ENCODE data around the gene RAB37.
A peak's percentile ranks its signal among the peaks of the same experiment; 100 is the strongest.

Gene RAB37

DNA sequence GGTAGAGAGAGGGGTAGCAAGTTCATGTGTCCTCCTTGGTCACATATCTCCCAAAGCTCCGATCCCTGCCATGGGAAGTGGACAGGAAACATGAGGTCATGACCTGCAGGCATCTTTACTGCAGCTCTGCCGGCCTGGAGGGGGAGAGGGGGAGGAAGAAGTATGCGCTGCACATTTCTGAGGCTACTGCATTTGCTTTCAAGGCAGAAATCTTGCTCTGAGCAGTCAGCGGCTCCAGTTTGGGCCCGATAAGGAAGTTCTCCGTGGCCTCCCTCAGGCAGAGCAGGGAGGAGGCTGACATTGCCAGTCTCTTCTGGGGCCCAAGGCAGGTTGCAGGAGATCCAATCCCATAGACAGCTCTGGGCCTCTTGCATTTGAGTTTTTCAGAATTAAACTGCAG lies 9.9 kb downstream of the RAB37 start:
- DNase-seq = no peak

DNA sequence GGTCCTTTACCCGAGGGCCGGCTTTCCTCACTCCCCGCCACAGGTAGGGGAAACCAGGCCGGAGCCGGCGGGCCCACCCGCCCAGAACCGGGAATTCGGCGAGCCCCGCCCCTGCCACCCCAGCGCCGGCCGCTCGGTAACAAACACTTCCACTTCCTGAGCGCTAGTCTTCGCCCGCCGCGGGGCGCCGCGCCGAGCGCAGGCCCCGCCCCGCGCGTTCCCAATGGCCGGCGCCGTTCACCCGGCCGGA lies 11.1 kb downstream of the RAB37 start:
- DNase-seq = no peak

DNA sequence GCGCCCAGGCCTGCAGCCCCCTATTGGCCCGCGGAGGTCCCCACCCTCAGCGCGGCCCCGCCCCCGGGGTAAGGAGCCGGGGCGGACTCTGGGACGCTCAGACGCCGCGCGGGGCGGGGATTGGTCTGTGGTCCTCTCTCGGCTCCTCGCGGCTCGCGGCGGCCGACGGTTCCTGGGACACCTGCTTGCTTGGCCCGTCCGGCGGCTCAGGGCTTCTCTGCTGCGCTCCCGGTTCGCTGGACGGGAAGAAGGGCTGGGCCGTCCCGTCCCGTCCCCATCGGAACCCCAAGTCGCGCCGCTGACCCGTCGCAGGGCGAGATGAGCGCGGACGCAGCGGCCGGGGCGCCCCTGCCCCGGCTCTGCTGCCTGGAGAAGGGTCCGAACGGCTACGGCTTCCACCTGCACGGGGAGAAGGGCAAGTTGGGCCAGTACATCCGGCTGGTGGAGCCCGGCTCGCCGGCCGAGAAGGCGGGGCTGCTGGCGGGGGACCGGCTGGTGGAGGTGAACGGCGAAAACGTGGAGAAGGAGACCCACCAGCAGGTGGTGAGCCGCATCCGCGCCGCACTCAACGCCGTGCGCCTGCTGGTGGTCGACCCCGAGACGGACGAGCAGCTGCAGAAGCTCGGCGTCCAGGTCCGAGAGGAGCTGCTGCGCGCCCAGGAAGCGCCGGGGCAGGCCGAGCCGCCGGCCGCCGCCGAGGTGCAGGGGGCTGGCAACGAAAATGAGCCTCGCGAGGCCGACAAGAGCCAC lies 11.6 kb downstream of the RAB37 start, which contains the start of gene NHERF1:
Gene NHERF1 (plus strand): TSS at position 100 of the 750 bp plus-strand sequence. CDS start 219 bp downstream, at position 319.
- peak; percentile 96 for DNase-seq

DNA sequence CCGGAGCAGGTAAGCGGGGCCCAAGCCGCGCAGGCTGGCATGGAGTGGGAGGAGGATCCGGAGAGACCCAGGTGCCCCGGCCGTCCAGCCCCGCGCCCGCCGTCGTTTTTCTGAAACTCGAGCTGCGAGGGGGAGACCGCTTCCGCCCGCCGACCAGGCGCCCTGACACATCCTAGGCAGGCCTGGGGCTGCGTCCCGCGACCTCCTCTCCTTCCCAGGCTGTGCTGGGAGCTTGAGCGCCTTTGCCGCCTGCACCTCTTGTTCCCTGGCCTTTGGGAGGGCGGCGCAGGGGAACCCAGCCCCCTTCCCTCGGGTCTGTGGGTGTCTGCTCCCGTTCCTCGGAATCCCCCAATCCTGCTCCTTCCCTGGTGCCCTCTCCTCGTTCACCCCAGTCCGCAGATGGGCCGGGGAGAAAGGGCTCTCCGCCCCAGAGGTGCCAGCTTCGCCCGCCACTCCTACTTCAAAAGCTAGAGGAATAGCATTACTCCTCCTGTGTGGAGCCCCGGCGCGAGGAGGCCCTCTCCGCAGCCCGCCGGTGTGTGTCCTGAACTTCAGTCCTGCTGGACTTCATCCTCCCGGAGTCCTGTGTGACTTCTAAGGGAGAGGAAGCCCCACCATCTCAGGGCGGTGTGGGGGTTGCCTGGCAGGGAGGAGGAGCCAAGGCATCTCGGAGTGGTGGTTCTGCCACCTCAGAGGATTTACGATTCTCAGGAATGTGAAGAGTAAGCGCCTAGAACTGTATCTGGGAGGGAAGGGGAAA lies 12.4 kb downstream of the RAB37 start:
- peak; percentile 51 to 65 for DNase-seq

DNA sequence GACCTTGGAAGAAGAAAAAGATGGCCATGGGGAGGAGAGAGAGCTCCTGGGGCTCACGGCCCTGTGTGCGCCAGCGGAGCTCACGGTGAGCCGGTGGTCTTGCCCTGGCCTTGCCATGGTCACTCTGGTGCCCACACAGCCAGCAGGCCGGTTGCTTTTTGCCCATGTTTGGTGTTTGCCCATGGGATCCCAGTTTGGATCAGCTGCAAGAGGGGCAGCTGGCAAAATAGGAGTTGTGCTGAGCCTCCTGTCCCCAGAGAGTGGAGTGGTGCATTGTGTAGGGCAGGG lies 12.9 kb downstream of the RAB37 start:
- DNase-seq = no peak

DNA sequence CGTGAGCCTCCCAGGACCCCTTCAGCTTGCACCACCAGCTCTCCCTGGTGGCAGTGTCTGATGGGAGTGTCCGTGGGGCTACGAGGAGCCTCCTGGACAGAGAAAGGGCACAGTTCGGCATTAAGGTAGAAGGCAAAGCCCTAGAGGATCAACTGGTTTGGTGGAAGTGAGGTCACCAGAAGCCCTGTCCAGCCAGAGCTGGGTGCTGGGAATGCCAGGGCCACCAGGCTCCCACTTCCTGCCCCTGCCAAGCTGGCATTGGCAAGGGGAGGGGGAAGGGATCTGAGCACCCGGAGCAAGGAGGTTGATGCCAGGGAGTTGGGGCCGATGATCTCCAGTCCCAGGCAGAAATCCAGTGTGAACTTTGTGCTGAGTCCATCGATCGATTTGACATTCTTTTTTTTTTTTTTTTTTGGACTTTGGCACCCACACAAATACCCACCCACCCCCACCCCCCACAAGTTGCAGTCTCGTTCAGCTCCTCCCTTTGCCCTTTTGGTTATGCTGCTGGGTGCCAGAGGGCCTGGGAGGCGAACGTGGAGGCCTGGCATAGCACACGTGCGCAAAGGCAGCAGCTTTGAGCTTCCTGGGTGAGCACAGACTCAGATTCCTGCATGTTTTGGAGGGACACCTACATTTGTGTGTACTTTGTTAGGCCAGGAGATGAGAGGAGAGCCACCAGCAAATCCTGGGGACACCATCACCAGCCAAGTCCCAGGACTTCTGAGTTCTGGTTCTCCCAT lies 13.4 kb downstream of the RAB37 start:
- no peak for DNase-seq

DNA sequence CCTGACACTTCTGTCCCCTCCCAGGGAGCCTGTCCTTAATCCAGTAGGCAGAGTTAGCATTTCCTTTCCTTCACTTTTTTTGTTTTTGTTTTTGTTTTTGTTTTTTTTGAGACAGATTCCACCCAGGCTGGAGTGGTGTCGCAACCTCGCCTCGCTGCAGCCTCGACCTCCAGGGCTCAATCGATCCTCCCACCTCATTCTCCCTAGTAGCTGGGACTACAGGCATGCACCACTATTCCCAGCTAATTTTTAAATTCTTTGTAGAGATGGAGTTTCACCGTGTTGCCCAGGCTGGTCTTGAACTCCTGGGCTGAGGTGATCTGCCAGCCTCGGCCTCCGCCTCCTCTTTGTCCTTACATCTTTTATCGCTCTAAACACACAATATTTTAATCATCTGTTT lies 15.4 kb downstream of the RAB37 start:
- DNase-seq = no peak

DNA sequence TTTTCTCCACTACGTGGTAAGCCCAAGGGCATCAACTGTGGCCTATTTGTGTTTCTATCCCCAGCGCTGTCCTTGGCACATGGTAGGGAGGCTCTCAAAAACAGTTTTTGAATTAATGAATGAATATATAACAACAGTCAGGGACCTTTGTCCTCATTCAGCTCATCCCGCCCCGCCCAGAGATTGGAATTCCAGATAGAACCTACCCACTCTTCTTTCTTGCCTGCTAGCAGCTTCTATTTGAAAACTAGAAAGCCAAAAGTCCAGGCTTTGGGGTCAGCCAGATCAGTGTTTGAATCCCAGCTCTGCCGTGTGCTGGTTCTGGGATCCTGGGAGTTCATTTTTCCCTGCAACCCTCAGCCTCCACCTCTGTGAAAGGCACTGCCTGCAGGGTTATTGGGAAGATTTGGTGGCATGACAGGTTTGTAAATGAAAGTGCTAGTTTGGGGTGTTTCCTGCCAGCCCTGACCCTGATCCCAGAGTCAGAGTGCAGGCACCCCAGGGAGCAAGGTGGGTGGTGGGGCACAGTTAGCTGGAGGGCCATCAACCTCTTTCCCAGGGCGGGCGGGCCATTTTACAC lies 15.9 kb downstream of the RAB37 start:
- no peak for DNase-seq

DNA sequence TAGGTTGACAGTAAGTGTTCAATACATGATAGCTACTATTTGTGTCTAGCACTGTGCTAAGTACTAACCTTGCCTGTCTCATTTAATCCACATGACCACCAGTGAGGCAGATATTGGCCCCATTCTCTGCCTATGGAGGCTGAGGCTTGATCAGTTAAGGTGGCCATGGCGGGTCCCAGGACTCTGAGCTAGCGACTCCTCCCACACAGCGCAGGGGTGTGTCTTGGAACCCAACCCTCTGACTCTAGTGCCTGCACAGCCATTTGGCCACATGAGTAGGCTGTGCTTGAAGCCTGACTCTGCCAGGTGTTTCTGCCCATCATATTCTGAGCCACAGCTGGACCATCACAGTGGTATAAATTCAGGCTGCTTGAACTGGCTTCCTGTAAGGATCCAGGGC lies 17.8 kb downstream of the RAB37 start:
- no peak for DNase-seq

DNA sequence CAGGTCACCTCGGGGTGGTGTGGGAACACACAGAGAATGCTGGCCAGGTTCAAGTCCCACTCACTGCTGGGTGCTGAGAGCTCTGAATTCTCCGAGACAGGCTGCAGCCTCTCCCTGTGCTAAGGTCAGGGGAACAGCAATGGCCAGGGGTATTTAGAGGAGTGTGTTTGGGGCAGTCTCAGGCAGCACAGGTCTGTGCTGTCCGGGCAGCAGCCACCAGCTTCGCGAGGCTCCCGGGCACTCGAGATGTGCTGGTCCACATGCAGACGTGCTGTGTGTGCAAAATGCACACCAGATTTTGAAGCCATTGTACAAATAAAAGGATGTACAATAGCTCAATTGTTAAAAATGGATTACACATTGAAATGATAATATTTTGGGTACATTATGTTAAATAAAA lies 18.5 kb downstream of the RAB37 start:
- no peak for DNase-seq

DNA sequence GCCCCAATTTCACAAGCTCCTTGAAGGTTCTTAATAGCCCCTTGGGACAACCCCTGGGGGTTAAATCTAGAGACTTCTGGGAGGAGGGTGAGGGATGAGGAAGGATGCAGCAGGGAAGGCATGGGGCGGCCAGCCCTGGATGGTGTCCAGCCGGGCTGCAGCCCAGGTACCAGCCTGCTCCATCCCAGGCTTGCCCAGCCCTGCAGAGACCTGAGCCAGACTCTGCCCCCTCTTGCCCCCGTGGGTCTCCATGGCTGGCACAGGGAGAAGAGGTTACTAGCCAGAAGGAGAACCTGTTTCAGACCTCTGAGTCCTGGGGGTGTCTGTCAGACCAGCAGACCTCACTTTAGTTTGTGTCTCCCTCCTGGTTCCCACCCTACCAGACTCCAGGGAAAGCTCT lies 19.8 kb downstream of the RAB37 start:
- no peak for DNase-seq

DNA sequence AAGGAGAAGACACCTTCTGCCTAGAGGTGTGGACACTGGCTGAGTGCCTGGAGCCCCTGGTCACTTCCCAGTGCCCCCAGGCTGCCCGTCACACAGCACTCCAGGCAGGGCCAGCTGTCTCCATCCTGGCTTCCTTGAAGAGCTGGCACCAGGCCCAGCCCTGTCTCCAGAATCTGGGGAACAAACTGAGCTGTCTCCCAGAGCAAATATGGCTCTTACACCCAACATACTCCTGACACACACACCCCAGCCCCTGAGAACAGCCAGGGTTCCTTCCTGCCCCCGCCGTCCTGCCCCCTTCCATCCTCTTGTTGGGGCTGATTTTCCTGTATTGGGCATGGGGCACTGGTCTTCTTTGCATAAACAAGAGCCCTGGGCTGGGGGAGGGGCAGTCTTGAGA lies 20.4 kb downstream of the RAB37 start:
- DNase-seq = no peak

DNA sequence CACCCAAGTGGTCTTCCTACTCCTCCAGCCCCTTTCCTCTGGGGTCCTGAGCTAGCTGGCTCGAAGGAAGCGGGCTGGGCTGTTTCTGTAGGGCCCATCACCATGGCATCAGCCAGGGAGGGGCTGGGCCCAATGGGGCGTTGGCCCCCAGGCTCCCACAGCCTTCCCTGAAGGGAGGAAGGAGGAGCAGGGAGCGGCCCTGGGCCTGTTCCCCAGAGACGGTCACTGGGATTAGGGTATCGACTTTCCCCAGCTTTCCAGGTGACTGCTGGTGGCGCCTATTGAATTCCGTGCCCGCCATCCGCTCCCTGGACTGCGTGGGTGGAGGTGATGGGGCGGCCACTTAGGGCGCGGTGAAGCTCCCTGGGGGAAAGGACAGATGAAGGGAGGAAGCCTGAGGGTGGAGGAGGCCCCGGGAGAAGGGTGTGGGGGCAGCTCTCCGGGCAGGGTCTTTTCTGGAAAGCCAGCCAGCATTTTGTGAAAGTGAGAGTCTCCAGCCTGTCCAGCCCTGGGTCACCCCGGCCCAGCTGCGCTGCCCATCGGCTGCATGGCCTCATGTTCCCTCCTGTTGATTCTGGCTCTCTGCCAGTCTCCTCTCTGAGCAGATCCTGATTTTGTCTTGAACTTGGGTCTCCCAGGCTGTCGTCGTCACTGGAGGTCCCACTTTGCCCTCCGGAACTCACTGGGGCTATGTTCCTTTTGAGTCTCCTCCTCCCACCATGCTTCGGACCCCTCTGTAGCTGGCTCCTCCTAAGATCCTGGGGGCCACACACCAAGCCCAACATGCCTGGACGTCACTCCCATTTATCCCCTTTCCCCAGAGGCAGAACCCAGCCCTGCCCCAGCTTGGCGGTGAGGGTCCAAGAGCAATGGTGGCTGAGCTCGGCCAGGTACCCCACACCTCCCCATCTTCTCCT lies 21.1 kb downstream of the RAB37 start:
- DNase-seq = no peak

DNA sequence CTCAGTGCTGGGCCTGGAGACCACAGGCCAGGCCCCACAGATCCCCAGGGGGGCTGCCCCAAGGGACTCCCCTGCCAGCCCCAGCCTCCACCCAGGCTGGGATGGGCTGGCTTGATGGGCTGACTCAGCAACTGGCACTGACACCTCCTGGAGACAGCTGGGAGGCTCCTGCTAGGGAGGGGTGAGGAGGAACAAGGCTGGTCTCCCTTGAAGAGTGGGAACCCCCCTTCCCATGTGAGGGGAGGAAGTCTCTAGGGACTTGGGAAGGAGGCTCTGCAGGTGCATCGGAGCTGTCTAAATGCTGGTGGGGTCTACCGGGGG lies 21.8 kb downstream of the RAB37 start:
- DNase-seq = no peak

DNA sequence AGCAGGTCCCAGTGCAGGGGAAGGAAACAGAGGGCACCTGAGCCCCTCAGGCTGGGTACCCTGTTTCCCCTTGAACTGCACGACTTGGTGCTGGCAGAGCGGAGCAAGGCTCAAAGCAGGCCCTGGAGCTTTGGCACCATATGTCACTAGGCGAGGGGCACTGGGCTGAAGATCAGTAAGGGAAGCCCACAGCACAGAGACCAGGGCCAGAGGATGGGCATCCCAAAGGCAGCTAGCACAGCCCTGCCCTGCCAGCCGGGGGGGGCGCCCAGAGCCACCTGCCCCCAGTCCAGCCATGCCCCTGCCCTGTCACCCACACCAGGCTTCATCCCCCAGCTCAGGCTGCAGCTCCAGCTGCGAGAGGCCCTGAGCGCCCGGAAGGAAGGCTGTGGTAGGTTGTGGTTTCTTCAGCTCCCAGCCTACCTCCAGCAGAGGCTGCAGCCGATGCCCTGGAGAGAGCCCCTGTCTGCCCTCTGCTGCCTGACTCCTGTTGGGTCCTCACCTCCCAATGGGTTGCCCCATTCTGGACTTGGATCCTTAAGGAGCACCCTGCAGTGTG lies 22.3 kb downstream of the RAB37 start:
- DNase-seq = peak in 1 of 2 donors; percentile 57

DNA sequence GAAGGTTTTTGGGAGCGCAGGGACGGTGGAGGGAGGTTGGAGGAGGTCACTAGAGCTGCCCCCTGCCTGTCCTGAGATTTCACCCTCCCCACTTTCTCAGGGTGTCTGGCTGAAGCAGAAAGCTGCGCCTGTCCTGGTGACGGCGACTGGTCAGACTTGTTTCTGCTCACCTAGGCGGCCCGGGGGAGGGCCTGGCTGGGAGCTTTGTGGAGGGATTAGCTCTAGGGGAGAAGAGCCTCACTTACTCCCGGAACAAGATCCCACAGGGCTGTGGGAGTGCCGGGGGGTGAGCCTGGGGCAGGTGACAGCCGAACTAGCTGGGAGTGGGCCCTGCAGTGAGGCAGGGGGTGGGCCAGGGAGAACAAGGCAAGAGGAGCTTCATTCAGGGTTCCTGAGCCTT lies 22.9 kb downstream of the RAB37 start:
- no peak for DNase-seq

DNA sequence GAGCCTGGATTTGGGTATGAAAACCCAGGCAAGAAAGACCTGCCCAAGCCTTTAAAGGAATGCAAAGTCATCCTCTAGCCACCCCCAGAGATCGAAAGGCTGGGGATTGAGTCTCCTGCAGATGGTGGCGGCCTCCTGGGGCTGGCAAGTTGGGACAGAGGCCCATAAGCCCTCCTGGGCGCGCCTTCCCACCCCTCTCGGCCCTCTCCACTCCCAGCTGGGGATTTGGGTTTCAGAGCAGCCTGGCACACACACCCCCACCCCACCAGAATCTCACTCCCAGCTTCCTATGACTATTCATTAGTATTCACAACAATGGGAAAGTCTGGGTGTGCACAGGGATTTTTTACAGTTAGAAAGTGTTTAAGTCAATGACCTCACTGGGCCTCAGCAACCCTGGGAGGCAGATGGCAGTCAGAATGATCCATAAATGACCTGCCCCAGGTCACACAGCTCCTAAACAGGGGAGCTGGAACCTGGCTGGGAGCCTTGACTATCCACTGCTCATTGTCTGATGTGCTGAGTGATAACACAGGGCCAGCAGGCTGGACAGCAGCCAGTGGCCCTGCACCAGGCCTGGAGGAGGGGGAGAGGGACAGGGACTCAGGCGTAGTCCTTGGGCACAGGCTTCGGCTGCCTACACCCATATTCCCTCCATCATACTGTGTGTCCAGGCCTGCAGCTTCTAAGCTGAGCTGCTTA lies 23.5 kb downstream of the RAB37 start:
- DNase-seq = no peak

DNA sequence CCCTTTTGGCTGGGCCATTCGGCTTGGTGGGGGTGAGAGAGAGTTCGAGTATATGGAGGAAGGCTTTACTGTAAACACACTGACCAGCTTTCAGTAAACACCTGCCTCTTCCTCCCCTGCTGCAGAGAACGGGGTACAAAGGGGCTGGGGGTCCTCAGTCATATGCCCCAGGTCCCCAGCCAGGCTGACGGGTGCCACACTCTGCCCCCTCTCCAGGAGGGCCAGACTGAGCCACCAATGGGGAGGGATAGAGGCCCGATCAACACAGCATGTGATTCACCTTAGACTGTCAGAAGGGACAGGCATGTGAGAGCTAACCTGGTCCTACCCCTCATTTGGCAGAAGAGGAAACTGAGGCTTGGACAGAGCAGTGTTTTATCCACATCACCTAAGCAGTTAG lies 24.4 kb downstream of the RAB37 start:
- DNase-seq = no peak

DNA sequence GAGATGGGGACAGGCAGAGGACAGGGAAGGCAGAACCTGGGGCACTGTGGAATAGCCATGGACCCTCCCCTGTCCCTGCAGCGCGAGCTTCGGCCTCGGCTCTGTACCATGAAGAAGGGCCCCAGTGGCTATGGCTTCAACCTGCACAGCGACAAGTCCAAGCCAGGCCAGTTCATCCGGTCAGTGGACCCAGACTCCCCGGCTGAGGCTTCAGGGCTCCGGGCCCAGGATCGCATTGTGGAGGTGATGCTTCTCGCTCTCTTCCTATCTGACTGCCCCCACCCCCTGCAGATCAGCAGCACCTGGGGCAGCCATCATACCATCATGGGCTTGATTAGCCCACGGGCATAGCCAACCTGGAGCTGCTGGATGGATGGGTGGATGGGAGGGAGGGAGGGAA lies 24.9 kb downstream of the RAB37 start:
- no peak for DNase-seq

DNA sequence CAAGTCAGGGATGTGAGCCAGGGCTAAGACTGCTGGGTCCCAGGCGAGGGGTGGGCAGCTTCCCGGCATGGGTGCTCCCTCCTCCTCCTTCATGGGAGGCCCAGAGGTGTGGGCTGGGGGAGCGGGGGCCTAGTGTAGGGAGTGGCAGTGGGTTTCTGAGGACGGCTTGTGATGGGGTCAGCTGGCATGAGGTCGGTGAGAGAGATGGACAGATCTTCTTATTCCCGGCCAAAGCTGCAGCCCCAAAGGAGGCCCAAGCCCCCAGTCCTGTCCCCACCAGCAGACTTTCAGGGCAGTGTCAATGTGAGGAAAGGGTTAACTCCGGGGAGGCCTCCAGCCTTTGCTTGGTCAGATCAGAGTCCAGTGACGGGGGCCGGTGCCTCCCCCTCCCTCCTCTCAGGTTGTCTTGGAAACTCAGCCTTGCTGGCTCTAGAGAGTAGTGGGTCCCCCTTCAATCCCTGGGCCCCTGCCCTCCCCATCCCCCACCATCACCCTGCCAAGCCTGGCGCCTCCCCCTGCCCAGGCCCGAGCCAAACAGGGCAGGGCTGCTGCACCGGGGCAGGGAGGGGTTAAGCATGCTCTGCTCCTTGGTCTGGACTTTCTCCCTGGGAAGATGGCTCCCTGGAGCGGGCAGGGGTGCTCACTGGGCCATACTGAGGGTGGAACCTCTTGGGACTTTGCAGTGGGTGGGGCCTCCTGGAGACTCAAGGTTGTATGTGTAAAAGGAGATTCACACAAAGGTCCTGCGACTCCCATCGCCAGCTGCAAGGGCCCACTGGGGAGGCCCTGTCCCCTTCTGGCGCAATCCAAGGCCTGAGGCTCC lies 26.7 kb downstream of the RAB37 start:
- no peak for DNase-seq

DNA sequence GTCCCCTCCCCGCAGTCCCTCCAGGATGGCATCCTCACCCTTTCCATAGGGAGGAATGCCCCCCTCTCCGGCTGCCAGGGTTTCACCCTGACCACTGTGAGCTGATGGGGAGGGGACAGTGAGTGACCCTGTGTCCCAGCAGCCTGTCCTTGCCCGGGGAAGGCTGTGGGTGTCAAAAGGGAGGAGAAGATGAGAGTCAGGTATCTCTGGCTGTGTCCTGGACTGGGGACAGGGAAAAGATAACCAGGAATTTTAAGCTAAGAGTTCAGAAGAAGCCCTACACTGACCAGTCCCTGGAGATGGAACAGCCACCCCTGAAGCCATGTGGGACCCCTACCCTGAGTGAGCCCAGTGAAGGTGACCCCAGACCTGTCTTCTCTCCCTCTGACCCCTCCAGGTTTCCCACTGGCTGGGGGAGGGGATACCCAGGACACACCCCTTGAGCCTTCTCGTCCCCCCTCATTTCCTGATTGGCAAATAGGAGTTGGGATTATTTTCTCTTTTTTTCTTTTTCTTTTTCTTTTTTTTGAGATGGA lies 27.8 kb downstream of the RAB37 start:
- DNase-seq = no peak

Data from stimulated activated CD4-positive, alpha-beta T cell treated with anti-CD3 and anti-CD28 coated beads, Interleukin-2, amount 100 ng/mL, for 24 hours (primary cell).